GM19395 (cell line): Measurements from ENCODE around the gene HINFP.
"Not testable (repeated sequence)": the region's sequence is repeated elsewhere in the genome, so short reads cannot be mapped to it uniquely, and the experiment has no call there.

ENCODE experiments used
- ATAC-seq: cut with Tn5 transposase; IDR thresholded peaks from one replicate; pipeline ENCODE4 v1.9.1; 2021; ENCODE audit warnings: mild to moderate bottlenecking, moderate library complexity; ENCODE audit not compliant: unreplicated experiment

HINFP gene

DNA sequence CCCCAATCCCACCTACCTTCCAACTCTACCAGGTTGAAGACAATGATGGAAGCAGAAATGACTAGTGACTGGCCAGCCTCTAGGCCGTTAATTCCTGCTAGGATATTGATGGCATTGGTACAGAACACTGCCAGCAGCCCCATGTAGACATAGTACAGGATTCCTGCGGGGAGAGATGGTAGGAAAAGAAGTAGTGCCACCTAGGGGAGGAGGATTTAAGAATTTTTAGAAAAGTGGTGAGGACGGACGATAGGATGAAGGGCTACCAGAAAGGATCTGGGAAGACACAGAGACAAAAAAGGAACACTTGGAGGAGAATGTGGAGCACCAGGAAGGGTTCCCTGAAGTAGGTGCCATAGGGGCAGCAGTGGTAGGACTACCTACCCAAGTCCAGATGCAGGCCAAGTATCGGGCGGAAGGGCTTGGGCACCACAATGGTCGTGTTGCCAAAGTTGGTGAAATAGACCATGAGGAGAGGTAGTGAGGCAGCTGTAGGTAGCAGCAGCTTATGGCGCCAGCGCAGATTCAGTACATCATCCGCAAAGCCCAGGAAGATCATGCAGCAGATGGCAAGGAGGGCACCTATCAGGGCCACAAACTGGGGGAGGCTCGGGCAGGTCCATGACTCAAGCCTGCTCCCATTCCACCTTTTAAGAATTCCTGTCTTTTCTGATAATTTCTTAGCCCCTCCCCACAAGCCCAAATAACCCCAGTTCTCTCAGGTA, 21.0 kb upstream of the HINFP start:
- ATAC-seq, result no peak

DNA sequence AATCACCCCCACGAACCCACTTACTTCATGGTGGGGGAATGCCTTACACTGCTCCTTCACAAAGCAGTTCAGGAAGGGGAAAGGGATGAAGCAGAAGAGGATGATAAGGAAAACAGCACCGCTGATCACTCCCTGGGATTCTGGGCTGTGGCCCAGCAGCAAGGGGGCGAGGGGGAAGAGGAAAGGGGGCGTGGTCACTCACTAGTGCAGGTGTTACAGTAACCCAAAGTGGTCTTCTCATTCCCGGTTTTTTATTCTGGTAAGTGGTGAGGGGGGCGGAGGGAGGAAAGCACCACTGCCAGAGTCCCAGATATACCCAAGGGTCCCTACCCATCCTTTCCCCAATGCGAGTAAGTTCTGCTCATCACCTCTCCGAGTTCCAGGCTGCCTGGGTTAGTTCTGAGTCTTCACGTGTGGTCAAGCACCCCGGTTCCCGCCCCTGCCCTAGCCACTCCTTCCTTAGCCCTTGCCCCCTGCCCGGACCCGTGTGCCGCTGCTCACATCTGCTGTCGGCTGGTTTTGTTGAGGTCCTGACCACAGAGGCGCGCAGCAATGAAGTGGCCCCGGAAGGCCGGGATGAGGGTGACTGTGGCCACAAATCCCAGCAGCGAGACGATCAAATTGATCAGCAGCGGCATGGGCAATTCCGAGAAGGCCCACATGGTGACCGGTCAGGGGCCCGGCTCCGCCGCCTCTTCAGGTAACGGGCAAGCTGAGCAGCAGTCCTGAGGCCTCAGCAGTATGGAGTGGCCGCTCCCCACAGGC, 20.2 kb upstream of the HINFP start:
- peak; percentile 18 for ATAC-seq

DNA sequence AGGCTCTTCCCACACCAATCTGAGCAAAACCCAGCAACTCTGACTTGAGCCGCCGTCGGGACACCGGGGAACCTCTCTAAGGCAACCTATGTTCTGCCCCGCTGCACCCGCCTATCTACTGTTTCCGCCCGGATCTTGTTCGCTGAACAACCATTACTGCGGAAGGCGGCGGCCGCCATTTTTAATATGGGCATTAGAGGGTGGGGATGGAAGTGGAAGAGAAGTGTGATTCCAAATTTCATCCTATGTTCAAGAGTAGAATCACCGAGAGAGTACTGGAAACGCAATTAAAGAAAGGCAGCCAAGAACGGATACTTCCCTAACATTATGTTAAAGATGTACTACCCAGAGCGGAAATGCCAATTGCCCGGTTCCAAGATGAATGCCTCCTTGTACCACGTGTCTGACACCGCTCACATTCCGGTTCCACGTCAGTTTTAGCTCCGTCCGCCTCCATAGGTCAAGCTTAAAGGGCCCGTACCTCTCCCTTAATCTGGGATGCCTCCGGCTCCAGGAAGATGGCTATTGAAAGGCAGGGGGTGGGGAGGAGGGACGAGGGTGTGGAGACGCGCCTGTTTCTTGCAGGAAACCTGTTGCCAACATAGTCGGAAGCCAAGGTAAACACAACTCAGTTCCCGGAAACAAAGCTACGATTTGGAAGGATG, 19.5 kb upstream of the HINFP start, which contains the start of gene DPAGT1:
TSS of gene DPAGT1 (minus strand) at position 95 of the 665 bp plus-strand sequence. CDS start 198 bp downstream, outside the sequence.
- ATAC-seq, result peak; percentile 83

DNA sequence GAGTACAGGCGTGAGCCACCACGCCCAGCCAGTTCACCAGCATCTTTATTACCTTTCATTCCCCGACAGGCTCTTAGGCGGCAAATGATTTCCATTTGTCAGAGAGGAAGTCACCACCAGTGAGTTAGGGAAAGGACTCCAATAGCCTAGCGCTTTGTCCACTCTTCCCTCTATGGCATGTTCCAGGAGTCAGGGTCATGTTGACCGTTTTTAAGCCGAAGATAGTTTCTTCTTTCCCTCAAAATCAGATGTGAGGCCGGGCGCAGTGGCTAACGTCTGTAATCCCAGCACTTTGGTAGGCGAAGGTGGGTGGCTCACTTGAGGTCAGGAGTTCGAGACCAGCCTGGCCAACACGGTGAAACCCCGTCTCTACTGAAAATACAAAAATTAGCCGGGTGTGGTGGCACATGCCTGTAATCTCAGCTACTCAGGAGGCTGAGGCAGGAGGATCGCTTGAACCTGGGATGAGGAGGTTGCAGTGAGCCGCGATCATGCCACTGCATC, 18.2 kb upstream of the HINFP start:
- ATAC-seq, result not testable (repeated sequence)

DNA sequence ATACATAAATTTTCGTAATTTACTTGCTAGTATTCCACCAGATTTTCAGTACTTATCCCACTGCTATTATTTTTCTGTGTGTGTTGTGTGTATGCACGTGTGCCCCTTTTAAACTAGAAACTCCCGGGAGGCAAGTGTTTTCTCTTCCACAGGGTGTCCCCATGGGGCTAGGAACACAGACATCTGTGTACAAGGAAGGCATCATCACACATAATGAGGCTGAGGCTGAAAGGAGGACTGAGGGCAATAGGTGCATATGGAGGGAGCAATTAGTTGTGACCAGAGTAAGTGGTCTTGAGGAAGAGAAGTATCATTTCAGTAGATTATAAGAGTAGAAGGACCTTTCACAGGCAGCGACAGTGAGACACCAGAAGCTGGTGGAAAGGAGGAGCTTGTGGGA, 17.6 kb upstream of the HINFP start:
- no peak for ATAC-seq

DNA sequence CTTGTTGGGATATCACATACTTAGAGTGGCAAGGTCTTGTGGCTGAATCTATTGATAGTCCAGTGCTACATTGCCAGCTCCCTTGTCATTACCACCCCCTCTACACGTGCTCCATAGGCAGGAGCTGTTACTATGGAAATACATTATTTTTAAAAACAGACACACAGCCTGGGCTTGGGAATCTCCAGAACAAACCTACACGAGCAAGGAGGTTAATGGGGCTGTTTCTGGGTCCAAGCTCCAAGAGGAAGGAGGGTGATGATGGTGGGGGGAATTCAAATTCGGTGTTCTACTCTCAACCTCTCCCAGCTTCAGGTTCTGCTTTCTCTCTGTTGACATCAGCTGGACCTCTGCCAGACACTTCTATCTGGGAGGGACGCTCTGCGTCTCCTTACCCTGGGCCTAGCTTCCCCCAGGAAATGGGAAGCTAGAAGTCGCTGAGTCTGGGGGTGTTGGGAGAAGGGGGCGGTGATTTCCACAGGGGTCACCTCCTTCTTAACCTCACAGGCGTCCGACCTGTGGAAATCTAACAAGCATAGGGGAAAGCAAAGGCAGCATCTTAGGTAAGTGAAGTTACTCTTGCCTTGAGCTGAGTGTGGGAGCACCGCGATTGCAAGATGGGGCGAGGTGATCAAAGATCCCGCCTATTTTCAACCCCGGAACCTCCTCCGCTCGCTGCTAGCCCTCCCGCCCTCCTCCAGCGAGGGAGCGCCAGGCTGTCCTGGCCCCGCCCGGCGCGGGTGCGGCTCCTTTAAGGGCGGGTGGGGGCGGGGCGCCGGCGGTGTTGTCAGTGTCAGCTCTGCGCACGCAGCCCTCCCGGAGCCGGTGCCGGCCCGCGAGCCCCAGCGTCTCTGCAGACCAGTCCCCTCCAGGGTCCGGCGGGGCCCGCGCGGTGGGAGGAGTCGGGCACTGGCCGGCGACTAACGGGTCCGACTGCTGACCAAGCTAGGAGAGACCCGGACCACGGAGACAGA, 14.5 kb upstream of the HINFP start, which contains the start of gene C2CD2L:
TSS of gene C2CD2L (plus strand) at position 781 of the 974 bp plus-strand sequence. CDS start 398 bp downstream, outside the sequence.
- ATAC-seq, result peak; percentile 75

DNA sequence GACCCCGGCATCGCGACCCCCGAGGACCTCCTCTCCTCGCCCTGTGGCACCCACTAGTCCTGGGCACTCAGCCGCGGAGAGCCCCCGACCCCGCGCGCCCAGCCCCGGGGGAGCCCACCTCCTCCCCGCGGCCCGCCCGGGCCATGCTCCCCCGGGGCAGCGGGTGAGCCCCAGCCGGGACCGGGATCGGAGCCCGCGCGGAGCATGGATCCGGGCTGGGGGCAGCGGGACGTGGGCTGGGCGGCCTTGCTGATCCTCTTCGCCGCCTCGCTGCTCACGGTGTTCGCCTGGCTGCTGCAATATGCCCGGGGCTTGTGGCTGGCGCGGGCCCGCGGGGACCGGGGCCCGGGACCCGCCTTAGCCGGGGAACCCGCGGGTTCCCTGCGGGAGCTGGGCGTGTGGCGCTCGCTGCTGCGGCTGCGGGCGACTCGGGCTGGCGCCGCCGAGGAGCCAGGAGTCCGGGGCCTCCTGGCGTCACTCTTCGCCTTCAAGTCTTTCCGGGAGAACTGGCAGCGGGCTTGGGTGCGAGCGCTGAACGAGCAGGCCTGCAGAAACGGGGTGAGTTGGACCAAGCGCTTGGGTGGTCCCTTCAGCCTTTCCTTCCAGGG, 13.7 kb upstream of the HINFP start:
- peak; percentile 25 for ATAC-seq

DNA sequence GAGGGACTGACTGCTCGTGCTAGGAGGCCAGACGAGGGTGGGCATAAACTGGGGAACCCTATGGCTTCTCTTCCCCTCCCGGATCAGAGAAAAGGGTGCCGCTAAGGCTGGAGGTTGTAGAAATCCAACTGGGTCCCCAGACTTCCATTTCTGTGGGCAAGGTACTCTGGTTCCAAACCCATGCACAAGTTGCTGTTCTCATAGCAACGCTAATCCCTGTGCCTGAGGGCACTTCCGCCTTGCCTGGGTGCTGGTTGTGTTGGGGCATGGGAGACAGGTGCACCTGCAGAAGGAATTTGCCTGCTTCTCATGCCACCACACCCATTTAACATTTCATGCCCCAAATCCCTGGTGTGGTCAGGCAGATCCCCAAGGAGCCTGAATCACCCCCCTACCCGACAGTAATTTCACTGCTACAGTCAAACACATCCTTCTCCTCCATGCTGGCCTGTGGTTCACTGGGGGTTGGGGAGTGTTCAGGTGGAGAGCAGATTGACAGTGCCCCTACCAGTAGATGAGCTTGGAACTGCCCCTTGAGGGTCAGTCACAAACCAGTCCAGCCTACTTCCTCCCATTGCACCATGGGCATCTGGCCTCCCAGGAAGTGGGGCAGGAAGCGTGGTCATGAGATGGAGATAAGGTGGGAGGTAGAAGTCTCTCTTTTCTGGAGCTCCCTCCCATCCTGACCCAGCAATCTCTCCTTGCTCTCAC, 13.1 kb upstream of the HINFP start:
- ATAC-seq, result peak; percentile 4

DNA sequence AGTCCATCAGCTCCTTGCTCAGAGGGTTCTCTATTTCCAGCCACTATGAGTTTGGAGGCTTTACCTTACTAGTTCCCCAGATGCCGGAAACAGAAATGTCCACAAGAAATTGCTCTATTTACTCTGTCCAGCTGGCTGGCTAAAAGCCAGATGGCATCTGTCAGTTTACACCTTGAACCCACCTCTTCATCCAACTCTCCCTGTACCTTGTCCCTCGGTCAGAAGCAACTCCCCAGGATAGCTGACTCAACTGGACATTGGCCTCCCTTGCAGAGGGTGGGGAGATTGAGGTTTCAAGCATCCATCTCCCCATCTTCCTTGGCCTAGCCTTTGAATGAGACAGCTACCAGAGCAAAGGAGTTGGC, 12.5 kb upstream of the HINFP start:
- no peak for ATAC-seq

DNA sequence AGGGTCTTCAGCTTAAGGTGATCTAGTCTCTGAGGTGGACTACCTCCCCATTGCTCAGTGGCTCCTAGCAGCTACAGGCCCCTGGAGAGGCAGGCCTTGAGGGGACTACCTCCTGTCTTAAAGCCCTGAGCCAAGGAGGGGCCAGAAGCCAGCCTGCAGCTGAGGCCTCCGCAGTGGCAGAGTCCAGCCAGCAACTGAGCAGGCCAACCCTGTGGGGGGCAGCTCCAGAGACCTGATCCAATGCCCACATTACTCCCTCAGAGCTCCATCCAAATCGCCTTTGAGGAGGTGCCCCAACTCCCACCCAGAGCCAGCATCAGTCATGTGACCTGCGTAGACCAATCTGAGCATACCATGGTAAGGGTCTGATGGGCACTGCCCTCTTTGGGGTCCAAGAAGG, 11.5 kb upstream of the HINFP start:
- ATAC-seq, result no peak

DNA sequence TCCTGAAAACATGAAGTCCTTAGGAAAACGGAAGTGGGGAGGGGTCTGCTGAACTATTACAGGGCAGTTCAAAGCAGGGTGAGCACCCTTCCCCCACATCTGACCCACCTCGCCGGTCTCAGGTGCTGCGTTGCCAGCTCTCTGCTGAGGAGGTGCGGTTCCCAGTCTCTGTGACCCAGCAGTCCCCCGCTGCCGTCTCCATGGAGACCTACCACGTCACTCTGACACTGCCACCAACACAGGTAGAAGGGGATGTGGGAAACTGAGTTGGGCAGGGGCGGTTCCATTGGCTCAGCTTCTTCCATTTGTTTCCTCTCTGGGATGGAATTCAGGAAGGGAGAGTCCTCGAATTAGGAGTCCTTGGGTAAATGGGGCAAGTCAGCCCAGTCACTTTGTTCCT, 10.9 kb upstream of the HINFP start:
- no peak for ATAC-seq

DNA sequence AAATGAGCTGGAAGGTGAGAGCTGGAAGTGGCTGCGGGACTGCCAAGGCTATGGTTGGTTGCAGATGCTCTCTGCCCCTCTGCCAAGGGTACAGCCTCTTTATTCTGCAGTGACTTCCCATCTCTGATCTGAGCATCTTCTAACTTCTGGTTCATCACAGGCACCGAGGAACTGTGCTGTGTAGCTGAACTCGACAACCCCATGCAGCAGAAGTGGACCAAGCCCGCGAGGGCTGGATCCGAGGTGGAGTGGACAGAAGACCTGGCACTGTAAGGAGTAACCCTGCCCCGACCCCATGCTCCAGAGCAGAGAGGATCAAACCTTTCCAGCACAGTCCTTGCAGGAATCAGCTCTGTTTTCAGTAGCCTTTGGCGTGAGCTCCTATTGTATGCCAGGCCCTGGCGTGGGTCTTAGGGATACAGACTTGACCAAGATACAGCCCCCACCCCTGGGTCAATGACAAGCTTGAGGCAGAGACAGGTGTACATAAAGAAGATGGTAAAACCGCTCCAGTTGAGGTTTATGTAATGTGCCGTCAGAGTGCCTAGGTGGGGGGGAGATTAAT, 9.9 kb upstream of the HINFP start:
- ATAC-seq, result no peak

DNA sequence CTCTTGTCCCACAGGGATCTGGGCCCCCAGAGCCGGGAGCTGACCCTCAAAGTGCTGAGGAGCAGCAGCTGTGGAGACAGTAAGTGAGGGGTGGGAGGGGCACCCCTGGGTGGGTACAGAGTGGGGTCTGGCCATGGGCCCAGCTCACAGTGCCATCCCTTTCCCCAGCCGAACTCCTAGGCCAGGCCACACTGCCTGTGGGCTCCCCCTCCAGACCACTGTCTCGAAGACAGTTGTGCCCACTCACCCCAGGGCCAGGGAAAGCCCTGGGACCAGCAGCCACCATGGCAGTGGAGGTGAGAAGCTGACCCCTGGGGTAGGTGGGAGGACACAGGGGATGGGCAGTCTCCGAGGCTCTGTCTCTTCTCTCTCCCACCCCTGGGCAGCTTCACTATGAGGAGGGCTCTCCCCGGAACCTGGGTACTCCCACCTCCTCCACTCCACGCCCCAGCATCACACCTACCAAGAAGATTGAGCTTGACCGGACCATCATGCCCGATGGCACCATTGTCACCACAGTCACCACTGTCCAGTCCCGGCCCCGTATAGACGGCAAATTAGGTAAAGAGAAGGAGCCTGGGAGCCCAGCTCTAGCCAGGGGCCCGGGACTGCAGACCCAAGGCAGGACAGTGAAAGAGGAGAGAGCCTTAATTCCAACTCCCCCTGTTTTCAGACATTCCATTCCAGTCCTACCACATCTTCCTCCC, 8.9 kb upstream of the HINFP start:
- no peak for ATAC-seq

DNA sequence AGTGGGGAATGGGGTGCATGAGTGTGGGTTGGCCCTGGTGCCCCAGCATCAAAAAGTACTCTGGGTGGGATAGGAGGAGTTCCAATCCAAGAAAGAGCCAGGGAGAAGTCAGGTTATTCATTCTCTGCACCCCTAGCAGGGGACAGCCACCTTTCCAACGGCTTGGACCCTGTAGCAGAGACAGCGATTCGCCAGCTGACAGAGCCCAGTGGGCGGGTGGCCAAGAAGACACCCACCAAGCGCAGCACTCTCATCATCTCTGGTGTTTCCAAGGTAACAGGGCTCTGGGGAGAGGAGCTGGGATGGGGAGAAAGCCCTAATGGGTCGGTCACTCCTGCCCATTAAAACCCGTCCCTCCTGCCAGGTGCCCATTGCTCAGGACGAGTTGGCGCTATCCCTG, 7.7 kb upstream of the HINFP start:
- no peak for ATAC-seq

DNA sequence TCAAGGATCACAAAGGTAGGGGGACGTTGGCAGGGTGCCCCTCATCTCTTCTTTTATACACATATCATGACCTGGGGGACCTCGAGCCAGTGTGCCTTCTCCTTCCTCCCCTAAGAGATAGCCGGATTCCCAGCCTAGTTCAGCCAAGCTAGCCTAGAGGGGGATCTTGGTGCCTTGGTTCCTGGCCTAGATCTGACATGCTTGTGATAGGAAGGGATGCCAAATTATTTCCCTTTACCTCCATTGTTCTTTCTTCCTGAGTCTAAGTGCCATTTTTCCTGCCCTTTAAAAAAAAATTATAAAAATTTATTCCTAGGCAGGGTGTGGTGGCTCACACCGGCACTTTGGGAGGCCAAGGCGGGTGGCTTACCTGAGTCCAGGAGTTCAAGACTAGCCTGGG, 7.0 kb upstream of the HINFP start:
- no peak for ATAC-seq

DNA sequence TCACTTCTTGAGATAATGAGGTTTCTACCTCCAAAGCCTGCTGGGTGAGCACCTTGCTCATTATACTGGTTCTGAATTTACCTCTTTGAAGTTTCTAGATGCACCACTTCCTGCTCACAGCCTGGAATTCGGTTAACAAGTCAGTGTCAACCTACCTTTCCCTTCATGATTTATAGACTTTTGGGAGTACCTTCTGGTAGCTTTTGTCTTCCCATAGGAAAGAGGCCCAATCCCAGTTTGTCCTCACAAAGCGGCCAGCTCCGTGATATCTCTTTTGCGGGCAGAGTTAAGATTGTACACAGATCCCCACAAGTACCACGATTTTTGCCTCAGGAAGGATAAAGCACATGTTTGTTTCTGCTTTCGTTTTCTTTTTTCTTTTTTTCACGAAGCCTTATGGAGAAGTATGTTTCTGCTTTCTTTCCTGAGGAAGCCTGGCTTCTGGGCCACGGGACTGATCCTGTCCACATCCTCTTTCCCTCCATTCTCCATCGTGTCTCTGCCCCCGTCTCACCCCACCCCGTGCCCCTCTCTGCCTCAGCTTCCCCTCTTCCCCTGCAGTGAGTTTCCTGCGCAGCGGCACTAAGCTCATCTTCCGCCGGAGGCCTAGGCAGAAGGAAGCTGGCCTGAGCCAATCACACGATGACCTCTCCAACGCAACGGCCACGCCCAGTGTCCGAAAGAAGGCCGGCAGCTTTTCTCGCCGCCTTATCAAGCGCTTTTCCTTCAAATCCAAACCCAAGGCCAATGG, 5.7 kb upstream of the HINFP start:
- ATAC-seq, result no peak

DNA sequence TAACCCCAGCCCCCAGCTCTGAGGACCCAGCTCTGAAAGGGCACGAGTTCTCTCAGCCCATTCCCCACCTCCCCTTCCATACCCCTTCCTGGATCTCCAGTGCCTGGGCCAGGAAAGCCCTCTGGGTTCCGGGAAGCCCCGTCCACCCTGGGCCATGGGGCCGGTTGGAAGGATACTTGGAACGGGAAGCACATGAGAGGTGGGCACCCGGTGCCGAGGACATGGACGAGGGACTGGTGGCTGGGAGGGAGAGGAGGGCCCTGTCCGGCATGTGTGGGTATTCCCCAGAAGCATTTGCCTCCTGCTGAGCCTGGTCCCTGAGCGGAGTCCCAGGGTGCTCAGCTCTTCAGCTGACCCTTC, 5.2 kb upstream of the HINFP start:
- ATAC-seq, result no peak

DNA sequence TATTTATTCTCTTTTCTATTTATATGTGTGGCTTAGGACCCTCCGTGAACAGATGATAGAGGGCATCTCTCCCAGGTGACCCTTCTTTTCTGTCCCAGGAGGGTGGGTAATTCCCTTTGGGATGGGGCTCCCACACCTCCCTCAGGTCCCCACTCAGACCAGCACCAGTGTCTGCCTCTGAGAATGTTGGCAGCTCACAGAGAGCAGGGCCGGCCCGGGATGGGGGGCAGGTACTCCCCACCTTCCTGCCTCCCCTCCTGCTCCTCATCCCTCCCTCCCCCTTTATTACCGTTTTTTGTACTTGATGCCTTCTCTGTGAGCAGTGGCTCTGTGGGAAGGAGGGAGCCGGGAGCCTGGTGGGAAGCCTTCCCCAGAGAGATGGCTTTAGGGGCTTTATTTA, 4.8 kb upstream of the HINFP start:
- no peak for ATAC-seq
